ENCODE measurements around the gene AP4S1.

Gene AP4S1

GRCh38 chr14:31006703-31007102 lies 18.7 kb upstream of the AP4S1 start:
- DNase-seq (ENCODE audit: low read depth) = no peak

- no peak for DNase-seq (ENCODE audit: low read depth)
Observed at GRCh38 chr14:31009836-31010574, 15.4 kb upstream of the AP4S1 start.

- DNase-seq (ENCODE audit: low read depth) = no peak
Observed at GRCh38 chr14:31010935-31011334, 14.5 kb upstream of the AP4S1 start.

- DNase-seq (ENCODE audit: low read depth) = no peak
Observed at GRCh38 chr14:31013841-31014240, 11.6 kb upstream of the AP4S1 start.

- no peak for DNase-seq (ENCODE audit: low read depth)
Observed at GRCh38 chr14:31018057-31018645, 7.3 kb upstream of the AP4S1 start.

- no peak for DNase-seq (ENCODE audit: low read depth)
Observed at GRCh38 chr14:31020834-31021575, 4.4 kb upstream of the AP4S1 start.

GRCh38 chr14:31021576-31021949 lies 3.9 kb upstream of the AP4S1 start:
- no peak for DNase-seq (ENCODE audit: low read depth)

GRCh38 chr14:31022386-31022785 lies 3.1 kb upstream of the AP4S1 start:
- no peak for DNase-seq (ENCODE audit: low read depth)

GRCh38 chr14:31024010-31024480 lies 1.4 kb upstream of the AP4S1 start:
- DNase-seq (ENCODE audit: low read depth) = no peak

GRCh38 chr14:31024577-31025366 lies 677 bp upstream of the AP4S1 start:
- DNase-seq (ENCODE audit: low read depth) = no peak

GRCh38 chr14:31026077-31026449 lies 614 bp downstream of the AP4S1 start, which contains the start of gene STRN3:
Gene STRN3, minus strand, starts transcription at chr14:31026379. Its CDS starts 194 bp downstream, at chr14:31026185.
- DNase-seq (ENCODE audit: low read depth) = no peak

- DNase-seq (ENCODE audit: low read depth) = peak; percentile 85
Observed at GRCh38 chr14:31026450-31027235, 1.2 kb downstream of the AP4S1 start.

- DNase-seq (ENCODE audit: low read depth) = no peak
Observed at GRCh38 chr14:31027847-31028246, 2.4 kb downstream of the AP4S1 start.

- DNase-seq (ENCODE audit: low read depth) = no peak
Observed at GRCh38 chr14:31029016-31029970, 3.8 kb downstream of the AP4S1 start.

GRCh38 chr14:31030469-31030868 lies 5.0 kb downstream of the AP4S1 start:
- DNase-seq (ENCODE audit: low read depth) = no peak

- DNase-seq (ENCODE audit: low read depth) = no peak
Observed at GRCh38 chr14:31036552-31036951, 11.1 kb downstream of the AP4S1 start.

- no peak for DNase-seq (ENCODE audit: low read depth)
Observed at GRCh38 chr14:31037709-31038221, 12.3 kb downstream of the AP4S1 start.

GRCh38 chr14:31038521-31039166 lies 13.2 kb downstream of the AP4S1 start:
- DNase-seq (ENCODE audit: low read depth) = no peak

- no peak for DNase-seq (ENCODE audit: low read depth)
Observed at GRCh38 chr14:31042300-31042699, 16.9 kb downstream of the AP4S1 start.
